Kidney glomerular epithelial cell (primary cell): ENCODE results near the gene TOGARAM2.

Source experiments
- DNase-seq: peaks from one replicate; lab custom pipeline; 2025; lab: John Stamatoyannopoulos, UW

The TOGARAM2 gene

DNA sequence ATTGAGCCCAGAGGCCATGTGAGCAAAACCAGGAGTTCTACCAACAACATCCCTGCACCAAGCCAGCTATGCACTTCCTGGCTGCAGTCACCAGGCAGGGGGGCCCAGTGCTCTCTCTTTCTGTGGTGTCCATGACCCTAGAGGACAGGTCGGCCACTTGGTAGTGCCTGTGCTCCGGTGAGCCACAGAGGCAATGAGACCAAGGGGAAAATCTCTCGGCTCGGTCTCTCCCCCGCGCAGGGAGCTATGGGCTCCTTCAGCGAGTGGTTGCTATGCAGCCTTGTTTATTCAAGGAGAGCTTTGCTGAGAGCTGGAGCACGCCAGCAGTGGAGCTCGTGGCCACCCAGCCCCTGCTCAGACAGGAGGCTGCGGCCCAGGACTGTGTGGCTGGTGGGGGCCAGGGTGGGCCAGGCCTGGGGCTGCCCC lies at the start of gene TOGARAM2:
Gene TOGARAM2 (plus strand): TSS at position 283 of the 426 bp plus-strand sequence. CDS start 13,537 bp downstream, outside the sequence.
- DNase-seq, result peak; percentile 40

DNA sequence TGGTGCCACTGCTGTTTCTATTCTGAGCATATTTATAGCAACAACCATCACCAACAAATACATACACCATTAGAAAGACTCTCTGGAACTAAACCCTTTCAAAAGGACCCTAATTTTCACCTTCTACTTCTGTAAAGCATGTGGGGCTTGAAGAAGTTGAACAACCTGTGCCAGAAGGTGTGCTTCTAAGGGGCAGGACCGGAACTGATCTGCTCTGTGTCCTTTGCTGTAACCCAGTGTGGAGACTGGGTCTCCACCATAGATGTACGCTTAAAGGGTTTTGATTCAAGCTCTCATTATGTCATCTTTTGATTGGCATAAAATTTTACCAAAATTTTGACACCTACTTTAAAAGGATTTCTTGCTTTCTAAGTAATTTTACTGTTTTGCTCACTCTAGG lies 46.3 kb upstream of the TOGARAM2 start:
- no peak for DNase-seq

DNA sequence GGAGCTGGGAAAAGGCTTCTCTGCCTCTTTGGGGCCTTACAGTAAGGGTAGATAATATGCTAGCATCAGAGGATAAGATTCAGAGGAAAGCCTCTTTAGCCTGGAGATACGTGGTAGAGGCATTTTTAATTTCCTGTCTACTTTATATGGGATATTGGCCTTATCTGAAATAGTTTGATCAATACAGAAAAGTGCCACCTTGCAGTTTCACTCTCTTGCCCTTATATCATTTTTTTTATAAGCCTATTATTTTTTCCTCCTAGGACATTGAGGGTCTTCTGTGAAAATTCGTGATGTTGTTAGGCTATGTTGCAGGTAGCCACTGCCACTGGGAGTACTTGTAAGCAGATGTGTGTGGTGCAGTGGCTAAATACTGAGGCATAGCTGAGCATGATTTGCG lies 40.1 kb upstream of the TOGARAM2 start:
- no peak for DNase-seq

DNA sequence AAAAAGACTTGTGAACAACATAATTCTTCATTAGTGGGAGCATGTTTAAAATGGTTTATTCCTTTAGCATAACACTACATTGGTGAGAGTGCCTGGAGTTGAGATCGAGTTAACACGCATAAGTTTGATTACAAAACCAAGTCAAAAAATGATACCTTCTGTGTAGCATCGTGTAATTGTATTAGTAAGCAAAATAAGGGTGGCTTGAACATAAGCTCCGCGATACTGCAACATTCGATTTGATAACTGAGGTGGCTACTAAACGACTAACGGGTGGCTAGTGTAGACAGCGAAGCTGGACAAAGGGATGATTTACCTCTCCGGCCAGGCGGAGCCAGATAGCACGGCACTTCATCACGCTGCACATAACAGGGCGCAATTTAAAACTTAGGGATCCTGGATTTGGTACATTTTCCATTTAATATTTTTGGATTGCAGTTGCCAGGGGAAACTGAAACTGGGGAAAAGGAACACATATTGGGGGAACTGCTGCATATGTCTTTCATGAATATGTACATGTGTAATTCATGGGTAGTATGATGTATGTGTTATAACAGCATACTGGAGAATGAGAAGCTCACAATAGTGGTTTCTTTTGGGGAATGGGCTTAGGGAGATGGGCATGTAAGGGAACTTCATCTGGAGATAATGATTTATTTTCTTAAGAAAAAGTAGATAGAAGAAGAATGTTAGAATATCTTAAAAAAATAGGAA lies 36.4 kb upstream of the TOGARAM2 start:
- DNase-seq, result no peak

DNA sequence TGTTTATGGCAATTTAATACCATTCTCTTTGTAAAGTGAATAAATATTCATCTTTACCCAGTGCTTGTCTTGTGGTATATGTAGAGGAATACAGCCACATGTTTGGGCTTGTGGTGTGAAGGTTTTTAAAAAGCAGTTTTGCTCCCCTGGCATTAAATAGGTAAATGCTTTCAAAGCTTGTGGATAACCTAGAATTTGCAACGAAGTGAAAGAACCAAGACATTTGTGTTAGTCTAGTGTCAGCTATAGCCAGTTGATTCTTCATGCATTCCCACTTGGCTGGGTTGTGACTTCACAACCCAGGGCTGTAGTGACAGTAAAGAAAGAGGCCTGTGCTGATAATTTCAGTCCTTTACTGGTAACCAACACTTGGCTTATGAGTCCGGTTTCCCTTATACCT lies 32.9 kb upstream of the TOGARAM2 start:
- no peak for DNase-seq

DNA sequence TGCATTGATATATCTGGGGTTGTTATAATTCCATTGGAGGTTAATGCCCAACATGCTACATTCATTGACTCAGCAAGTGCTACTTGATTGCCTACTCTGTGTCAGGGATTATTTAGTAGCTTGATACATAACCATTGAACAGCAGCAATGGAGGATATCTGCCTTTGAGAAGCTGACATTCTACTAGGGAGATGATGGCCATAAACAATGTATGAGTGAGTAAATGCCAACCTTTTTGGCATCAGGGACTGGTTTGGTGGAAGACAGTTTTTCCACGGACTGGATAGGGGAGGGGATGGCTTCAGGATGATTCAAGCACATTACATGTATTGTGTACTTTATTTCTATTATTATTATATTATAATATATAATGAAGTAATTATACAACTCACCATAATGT lies 31.9 kb upstream of the TOGARAM2 start:
- DNase-seq, result no peak

DNA sequence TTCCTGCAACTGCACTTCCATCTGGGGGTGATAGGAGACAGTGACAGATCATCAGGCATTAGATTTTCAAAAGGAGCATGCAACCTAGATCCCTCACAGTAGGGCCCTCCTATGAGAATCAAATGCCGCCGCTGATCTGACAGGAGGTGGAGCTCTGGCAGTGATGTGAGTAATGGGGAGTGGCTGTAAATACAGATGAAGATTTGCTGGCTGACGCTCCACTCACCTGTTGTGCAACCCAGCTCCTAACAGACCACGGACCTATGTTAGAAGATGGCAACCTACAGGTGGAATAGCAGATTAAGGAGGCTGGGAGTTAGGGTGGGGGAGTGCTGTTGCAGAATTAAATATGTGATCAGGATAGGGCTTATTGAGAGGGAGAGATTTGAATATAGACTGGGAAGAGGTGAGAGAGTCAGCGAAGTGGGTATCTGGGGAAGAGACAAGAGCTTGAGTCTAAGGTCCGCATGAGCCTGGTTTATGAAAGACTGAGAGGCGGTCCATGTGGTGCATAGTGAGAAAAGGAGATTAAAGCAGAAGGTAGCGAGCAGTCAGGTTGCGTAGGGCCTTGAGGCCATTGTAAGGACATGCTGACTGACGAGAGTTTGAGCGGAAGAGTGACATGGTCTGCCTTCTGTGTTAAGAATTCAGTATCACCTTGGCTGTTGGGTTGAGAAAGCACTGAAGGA lies 31.3 kb upstream of the TOGARAM2 start:
- DNase-seq, result no peak

DNA sequence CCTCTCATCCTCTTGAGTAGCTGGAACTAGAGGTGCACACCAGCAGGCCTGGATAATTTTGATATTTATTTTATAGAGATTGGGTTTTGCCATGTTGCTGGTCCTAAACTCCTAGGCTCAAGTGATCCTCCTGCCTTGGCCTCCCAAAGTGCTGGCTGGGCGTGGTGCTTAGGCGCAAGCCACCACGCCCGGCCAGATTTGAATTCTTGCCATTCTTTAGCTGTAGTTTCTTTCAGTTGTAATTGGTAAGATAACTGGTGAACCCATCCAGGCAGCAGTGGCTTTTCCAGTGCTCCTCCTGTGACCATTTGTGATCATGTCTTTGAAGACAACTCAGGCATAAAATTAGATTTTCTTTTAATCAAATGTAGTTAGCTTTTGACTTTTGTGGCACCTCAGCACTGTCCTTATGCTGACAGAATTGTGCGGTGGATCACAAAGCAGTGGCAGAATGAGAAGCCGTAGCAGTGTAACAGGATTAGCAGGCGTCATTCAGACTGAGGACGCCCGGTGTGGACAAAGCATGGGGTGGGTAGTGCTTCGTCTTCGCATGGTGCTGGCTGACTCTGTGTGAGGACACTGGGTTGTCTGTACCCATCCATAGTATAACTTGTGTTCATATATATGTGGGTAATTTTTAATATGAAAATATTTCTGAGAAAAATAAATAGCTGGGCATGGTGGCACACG lies 30.0 kb upstream of the TOGARAM2 start:
- no peak for DNase-seq

DNA sequence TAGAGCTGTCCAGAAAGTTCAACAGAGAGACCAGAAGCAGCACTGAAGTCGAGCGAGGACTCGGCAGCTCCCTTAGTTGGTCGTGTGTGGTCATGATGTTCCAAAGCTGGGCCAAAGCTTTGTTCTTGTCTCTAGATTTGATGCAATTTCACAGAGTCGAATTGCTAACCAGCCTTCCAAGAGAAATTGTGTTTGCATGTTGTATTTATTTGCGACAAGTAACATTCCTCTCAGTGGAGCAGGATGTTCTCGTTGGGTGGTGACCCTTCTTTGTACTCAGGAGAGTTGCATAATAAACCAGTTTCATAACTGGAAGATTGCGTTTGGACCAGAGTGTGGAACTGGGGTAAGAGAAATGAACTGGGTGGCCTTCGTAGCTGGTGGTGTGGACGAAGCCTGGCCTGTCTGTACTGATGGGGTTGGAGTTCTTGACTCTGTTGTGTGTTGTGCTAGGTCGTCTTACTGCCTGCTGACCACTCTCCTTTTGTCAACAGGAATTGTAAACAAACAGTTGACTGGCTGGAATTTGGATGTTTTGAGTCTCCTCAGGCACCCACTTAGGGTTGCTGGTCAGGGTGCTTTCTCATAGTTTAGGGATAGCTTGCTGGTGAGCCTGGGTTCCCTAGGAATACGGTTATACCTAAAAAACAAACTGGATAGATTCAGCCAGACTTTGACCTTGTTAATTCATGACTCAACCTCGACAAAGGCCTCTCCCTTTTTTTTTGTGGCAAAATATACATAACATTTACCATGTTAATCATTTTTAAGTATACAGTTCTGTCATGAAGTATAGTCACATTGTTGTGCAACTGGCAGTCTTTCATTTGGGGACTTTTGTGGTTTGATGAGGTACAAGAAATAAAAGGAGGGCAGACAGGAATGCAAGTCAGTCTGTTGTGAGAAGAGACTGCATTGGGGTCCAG lies 28.9 kb upstream of the TOGARAM2 start:
- no peak for DNase-seq

DNA sequence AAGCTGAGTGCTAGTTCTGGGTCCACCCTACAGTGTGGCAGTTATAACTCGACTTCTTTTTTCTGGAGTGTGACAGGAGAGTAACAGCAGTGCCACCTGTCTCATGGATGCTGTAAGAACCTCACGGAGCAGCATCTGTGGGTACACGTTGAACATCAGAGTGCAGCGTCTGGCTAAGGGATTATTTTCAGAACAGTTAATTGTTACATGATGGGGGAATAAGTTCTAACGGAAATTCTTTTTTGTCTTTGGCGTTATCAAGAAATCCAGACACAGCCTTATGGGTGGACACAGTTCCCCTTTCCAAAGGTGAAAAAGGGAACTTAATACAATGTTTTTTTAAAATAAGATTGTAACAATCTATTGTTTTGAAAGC lies 28.3 kb upstream of the TOGARAM2 start:
- DNase-seq, result no peak

DNA sequence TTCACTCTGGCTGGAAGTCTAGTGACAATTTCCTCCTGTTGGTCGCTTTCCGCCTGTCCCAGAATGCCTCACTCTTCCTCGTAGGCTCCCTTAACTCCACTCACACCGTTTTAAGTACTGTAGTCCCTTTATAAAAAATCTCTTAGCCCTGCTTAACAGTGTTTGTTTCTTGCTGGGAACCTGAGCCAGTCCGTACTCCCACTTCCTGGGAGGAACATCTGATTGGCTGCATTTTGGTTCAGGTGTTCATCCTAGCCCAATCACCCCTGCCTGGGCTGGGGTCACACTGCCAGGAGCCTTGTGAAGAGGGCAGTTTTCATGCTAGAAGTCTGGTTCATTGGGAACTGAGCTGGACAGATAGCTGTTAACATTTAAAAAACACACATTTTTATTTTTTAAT lies 25.6 kb upstream of the TOGARAM2 start:
- no peak for DNase-seq

DNA sequence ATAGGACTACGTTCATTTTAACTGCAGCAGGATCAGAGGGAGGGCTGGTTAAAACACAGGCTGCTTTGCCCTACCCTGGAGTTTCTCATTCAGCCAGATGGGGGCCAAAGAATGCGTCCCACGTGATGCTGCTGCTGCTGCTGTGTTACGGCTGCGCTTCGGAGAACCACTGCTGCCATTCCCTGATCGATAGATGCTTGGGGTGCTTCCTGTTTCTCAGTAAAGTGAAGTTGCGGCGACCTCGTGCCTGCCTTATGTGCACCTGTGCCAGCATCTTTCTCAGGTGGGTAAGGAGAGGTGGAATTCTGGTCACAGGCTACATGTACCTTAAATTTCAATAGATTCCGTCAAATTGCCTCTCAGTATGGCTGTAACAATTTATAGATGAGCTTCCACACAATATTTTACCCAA lies 24.7 kb upstream of the TOGARAM2 start:
- DNase-seq, result no peak

DNA sequence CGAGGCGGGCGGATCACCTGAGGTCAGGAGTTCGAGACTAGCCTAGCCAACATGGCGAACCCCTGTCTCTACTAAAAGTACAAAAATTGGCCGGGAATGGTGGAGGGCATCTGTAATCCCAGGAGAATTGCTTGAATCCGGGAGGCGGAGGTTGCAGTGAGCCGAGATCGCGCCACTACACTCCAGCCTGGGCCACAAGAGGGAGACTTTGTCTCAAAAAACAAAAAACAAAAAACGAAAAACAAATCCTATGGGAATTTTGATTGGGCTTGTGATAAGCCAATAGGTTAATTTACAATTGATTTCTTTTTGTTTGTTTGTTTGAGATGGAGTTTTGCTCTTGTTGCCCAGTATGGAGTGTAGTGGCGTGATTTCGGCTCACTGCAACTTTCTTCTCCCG lies 24.2 kb upstream of the TOGARAM2 start:
- DNase-seq, result no peak

DNA sequence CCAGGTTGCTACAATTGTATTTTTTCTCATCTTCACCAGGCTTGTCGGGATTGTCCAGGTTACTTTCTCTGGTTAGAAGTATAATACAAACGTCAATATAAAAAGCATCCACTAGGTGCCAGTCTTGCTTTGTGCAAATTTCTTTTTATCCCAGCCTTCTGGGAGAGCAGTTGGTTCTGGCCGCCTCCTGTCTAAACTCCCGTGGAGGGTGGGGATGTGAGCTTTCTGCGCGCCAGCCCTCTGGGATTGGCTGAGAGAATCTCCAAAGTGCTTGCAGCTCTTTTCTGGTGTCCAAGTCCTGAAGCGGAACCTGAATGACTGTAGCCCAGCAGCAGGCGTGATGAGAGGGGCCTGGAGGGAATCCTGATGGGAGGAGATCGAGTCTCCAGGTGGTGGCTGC lies 22.4 kb upstream of the TOGARAM2 start:
- peak; percentile 65 for DNase-seq

DNA sequence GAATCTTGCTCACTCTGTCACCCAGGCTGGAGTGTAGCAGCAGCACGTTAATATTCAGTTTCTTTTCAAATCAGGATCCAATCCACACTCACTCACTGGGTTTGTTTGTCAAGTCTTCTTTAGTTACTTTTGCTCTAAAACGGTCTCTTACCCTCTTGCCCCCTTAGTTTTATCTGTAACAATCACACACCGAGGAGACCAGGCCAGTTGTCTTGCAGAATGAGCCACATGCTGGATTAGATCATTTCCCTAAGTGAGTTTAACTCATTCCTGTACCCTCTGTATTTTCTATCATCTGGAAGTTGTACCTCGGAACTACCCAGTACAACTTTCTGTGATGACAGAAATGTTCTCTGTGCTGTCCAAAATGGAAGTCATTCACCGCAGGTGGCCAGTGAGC lies 20.7 kb upstream of the TOGARAM2 start:
- no peak for DNase-seq

DNA sequence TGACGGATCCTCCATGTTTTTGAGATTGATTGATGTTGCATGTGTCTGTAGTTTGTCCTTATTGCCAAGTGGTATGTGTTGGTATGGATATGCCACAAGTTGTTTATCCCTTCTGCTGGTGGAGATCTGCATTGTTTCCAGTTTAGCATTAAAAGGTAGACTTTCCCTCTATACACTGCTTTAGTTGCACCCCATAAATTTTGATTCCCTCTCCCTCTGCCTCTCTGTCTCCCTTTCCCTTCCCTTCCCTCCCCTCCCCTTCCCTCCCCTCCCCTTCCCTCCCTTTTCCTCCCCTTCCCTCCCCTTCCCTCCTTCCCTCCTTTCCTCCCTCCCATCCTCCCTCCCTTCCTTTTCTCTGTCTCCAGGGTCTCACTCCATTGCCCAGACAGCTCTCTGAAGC lies 18.6 kb upstream of the TOGARAM2 start:
- DNase-seq, result no peak

DNA sequence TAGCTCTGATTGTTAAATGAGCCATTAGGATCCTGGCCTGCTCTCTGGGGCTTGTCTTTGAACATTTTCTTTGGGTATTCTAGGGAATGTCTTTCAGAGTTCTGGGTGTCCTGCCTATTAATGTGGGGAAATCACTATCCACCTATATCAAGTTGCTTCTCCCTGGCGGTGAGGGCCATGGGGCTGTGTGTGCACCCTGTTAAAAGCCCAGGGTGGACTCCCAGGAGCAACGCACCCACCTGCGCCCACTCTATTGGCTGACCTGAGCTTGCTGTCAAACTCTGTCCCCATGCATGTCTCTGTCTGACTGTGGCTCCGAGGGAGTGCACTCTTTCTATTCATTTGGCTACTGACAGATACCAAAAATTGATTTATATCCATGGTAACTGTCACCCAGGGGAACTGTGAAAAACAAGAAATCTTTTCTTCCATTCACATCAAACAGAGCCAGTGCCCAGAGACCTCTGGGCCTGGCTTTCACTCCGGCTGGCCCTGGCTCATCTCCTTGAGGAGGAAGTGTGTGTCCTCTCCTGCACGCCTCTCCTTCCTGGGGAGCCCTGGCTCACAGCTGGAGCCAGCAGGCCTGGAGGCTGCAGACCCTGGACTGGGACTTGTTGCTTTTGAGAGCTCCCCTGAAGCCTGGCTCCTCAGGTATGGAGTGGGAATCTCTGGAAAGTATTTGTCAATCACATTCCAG lies 10.5 kb upstream of the TOGARAM2 start:
- DNase-seq, result no peak

DNA sequence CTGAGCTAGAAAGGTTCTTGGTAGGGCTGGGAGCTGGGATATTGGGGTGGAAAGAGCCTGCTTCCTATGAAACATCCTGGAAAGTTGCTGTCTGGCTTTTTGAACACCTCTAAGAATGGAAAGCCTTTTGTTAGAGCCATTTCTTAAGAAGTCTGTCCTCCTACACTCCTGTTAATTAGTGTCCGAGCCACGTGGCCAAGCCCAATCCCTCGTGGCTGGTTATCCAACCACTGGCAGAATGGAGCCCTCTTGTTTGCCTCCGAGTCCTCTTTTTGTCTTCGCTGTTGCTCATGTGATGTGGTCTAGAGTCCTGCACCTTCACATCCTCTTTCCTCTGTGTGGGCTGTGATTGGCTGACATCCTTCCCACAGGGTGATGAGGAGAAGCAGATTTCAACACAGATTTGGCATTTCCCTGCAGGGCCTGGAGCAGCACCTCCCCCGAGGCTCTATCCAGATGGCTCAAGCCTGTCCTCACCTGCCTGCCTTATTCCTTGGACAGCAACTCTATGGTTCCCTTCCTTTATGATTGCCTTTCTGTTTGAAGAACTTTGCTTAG lies 8.2 kb upstream of the TOGARAM2 start:
- no peak for DNase-seq

DNA sequence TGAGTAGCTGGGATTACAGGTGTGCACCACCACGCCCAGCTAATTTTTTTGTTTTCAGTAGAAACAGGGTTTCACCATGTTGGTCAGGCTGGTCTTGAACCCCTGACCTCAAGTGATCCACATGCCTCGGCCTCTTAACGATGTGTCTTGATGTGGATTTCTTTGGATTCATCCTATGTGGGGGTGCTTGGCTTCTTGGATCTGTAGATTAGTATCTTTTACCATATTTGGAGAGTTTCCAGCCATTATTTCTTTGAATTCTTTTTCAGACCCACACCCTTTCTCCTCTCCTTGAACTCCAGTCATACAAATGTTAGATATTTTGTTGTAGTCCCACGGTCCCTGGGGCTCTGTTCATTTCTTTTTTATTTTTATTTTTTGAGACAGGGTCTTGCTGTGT lies 6.8 kb upstream of the TOGARAM2 start:
- DNase-seq, result no peak

DNA sequence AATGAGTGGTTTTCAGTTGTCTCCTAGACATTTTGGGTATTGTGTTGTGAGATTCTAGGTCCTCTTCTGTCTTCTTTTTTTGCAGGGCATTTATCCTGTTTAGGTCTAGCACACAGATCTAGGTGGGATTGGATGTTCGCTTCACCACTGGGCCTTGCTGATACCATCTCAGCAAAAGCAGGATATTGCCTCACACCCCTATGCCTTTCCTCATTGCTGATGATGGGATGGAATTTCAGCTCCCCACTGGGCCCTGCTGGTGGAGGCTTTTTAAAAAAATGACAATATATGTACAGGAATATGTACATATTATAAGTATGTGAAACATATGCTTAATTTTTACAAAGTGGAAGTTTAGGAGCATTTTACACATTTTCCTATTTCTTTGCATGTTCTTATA lies 5.4 kb upstream of the TOGARAM2 start:
- no peak for DNase-seq

DNA sequence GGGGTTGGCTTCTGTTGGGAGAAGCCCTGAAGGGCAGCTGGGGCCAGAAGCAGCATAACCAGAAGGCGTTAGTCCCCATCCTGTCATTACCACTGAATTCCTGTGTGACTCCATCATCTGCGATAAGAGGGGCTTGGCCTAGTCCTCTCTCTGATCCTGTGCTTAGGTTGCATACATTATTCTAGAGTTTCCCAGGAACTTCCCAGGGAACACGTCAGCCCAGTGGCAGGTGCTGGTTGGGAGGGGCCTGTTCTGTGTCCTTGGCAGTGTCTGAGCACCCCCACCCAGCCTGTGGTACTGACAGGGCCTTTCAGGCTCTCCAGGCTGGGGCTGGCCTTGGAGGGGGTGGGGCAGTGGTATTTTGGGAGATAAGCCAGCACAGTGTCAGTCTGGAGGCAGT lies 4.5 kb upstream of the TOGARAM2 start:
- no peak for DNase-seq
